Activated naive CD4-positive, alpha-beta T cell (primary cell): Measurements from ENCODE around the gene DAND5.

ENCODE experiments used
- DNase-seq, 4 experiments: peaks; one replicate each; lab custom pipeline; 2025; lab: John Stamatoyannopoulos, UW

Gene DAND5

DNA sequence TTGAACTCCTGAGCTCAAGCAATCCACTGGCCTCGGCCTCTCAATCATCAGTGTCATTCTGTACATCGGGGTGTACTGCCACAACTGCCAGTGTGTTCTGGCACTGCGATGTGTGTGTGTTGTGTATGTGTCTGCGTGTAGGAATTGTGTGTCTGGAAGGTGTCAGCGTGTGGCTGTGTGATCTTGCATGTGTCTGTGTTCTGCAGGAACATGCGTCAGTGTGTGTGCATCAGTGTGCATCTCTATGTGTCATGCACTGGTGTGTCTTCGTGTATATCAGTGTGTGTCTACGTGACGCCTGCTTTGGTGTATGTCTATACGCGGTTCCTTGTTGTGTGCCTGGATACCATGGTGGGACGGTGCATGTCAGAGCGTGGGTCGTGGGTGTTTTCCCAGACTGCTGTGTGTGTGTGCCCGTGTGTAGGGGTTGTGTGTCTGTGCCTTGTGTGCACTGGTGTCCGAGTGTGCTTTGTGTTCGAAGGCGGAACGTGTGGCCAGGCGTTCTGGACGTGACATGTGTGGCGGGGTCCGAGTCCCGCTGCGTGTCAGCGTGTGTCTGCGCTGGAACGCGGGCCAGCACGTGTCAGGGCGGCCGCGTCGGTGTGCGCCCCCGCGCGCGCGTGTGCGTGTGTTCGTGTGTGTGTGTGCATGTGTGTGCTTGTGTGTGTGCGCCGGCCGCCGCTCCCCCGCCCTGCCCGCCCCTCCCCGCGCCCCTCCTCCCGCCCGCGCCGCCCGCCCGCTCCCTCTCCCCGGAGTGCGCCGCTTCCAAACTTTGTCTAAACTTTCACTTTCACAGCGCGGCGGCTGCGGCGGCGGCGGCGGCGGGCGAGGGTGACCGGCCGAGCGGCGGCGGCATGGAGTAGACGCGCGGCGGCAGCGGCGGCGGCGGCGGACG is 25.6 kb downstream of the DAND5 start, which contains the start of gene NFIX:
TSS of gene NFIX (plus strand) at position 775 of the 895 bp plus-strand sequence. CDS start 363 bp downstream, outside the sequence.
- DNase-seq: peak in 2 of 4 experiments; percentile 20 to 53

DNA sequence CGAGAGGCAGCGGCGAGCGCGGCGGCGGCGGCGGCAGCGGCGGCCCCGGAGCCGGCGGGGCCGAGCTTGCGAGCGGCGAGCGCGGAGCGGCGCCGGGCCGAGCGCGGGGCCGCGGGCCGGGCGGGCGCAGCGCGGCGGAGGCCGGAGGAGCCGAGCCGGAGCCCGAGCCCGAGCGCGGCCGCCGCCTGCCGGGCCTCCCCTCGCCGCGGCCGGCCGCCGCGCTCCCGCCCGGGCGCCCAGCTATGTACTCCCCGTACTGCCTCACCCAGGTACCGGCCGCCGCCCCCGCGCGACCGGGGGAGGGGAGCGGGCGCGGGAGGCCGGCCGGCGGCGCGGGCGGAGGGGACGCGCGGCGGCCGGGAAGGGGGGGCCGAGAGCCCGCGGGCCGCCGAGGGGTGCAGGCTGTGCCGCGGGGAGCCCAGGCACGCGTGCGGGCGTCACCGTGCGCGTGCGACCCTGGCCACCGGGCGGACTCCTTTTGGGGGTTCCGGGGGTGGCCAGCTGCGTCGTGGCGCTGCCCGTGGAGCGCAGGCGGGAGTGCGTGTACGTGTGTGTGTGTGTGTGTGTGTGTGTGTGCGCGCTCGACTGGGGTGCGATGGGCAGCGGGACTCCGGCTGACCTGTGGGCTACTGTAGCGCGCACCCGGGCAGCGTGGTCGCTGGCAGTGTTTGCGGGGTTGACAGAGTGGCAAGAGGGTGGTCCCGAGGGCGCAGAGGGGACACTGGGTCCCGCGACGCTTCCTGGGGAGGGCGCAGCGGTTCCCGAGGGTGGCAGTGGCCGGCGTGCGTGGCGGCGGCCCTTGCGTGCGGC is 26.4 kb downstream of the DAND5 start:
- DNase-seq: no peak

GRCh38 chr19:12996406-12997094 is 27.2 kb downstream of the DAND5 start:
- DNase-seq: no peak

DNA sequence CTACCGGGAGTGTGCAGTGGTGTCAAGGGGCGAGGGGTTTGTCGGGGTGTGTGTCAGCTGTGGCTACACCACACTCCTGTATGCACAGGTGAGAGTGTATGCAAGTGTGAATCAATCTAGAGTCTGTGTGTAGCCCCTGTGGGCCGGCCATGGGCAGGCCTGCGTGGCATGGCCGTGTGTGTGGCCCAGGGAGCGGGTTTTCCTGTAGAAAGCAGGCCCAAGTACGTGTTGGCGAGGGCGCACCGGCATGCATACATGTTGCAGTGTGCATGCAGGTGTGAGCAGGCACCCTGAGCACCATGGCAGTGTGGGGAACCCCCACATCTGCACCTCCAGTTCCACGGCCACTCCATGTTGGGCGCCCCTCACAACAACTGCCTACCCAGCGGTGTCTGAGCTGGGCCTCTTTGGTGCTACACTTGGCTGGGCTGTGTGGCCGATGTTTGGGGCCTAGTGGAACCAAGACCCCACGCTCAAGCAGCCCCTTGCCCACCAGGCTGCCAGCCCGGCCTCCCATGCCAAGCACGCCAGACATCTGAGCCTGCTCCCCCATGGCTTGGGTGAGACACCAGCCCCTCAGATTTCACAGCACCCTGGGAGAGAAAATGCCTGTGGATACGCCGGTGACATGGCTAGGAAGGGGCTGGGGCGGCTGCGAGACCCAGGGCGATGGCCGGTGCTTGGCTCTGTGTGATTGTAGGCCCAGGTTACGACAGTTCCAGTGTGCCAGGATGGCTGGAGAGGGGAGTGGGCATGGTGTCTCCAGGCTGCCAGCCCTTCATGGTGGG is 28.0 kb downstream of the DAND5 start:
- DNase-seq: no peak

DNA sequence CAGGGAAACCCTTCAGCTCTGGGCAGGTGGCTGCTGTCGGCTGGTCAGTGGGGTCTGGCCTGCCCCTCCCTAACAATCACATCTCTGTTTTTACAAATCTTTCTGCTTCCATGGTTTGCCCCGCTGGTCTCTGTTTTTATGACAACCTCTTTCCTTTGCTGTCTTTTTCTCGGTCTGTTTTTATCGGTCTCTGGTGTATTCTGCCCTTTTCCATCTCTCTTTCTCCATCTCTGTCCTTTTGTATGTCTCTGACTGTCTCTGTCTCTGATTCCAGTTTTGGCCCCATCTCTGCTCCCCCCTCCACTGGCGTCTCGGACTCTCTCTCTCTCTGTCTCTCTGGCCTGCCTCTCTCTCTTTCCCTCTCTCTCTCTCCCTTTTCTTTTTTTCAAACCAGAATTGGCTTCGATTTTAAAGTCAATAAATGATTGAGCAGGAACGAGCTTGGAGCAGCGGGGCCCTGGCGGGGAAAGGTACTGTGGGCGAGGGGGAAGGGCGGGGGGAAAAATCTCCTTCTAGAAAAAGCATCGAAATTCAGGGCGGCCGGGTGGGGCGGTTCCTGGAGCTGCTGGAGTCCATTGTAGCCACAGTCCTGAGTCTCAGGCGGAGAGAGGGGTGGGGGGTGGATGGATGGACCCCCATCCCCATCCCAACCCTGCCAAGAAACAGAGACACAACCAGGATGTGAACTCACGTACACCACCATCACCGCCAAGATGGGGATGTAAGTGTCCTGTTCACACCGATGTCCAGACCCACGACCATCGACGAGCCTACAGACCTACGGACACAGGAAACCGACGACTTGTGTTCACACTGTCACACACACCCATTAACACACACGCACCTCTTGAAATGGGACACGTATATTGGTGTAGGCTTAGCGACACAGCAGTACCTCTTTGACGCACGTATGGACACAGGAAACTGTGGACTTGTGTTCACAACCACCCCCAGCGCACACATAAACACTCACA is 28.9 kb downstream of the DAND5 start:
- DNase-seq: no peak

- DNase-seq: no peak
These were observed 31.8 kb downstream of the DAND5 start for GRCh38 chr19:13001166-13001501.

GRCh38 chr19:13001502-13002165 is 32.3 kb downstream of the DAND5 start:
- DNase-seq: no peak

DNA sequence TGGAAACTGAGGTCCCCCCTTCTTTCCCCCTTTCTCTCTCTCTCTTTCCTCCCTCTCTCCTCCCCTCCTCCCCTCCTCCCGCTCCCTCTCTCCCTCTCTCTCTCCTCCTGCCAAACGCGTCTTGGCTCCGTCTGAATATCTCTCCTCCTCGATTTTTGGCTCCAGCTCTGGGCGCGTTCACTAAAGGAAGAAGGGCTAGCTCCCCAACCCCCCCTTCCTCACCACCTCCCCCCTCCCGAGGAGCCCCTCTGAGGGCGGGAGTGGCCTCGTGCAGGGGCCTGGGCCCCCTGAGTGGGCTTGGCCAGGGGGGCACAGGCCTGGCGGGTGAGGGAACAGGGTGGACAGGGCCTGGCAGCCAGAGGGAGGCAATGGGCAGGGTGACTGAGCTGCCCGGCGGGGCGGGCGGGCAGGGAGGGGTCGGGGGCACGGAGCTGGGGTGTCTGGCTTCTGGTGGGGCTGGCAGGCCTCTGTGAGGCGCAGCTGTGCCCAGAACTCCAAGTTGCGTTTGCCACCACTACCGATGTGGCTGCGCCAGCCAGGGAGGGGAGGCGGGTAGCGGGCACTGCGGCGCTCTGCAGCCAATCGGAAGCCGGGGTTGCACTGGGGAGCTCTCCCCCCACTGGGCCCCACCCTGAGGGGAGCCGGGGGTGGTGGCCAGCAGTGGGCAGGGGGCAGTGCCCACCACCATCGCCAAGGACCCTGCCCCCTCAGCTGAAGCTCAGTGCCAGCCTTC is 33.0 kb downstream of the DAND5 start:
- DNase-seq: no peak

- no peak for DNase-seq
These were observed 33.7 kb downstream of the DAND5 start for GRCh38 chr19:13003081-13003480.

GRCh38 chr19:13004273-13004672 is 34.9 kb downstream of the DAND5 start:
- DNase-seq: no peak

GRCh38 chr19:13005253-13005652 is 35.9 kb downstream of the DAND5 start:
- no peak for DNase-seq

DNA sequence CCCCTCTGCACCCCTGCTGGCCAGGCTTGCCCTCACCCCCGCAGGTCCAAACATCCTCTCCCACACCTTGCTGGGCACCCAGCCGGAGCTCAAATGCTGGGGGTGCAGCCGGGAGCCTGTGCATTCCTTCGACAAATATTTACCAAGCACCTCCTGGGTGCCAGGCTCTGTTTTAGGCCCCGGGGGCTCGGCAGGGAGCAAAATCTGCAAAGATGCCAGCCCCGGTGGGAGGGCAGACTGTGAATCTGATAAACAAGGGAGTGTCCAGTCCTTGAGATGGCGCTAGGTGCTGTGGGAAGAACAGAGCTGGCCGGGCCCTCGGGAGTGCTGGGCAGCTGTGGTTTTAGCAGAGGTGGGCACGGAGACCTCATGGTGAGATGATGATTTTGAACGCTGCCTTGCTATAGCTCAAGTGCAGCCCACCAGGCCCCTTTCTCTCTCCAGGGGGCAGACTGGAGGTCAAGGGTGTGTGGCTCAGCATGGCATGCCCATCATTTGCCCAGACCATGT is 36.5 kb downstream of the DAND5 start:
- no peak for DNase-seq

- no peak for DNase-seq
These were observed 37.3 kb downstream of the DAND5 start for GRCh38 chr19:13006431-13007281.

DNA sequence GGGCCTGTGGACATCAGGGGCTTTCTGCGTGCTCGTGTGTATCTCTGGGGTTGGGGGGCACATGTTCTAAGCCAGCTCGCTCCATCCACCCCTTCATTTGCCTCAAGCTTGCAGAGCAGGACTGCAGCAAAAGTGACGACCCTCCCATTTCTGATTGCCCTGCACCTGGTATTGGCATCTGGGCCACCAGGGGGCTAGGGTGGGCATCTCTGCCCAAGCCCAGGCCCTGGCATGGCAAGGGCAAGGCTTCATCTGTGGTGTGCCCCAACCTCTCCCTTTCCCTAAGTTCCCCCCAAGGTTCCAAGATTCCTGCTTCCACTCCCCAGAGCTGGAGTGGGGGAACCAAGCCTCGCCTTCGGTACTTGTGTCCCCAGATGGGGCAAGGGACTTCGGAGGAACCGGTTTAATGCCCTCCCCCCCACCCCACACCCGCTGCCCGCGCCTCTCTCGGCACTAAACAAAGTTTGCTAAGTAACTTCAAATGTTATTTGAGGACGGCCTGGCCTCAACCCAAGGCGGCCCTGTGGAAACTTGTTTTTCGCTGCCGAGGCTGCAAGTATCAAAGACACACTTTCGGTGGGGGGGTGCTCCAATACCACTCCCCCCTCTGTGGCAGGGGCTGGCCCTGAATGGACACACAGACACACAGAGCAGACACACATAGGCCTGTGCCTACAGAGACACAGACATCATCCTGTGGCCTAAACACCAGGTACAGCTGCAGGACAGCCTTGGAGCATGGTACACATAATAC is 38.1 kb downstream of the DAND5 start:
- no peak for DNase-seq

DNA sequence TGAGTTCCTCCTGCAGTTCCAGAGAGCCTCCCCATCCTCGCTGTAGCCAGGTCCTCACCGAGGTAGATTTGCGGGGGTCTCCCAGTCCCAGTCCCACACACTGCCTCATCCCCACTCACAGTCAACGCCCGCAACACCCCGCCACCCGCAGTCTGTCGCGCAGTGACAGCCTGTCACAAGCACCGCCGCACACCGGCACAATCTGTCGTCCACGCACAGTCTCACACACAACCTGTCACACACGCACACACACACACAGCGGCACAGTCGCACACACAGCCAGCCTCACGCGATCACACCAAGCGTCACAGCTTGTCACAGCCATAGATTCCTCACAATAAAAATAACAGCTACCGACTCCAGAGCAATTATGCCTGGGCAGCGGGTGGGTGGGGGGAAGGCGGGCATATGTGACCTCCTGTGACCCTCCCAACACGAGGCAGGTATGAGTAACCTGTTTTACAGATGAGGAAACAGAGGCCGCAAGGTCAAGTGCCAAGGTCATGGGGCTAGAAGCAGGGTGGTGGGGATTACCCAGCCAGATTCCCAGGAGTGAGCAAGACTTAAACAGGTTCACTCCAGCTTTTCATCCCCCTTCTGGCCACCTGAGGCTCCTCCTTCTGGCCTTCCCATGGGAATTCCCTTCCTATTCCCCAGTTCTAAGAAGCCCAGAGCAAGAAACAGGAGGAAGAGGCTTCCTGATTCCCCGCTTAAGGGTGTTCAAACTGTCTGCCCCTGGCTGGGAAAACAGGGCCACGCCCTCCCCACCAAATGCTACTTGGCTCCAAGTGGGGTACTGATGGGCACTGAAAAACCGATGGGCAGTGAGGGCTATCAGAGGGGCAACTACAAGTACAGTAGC is 39.8 kb downstream of the DAND5 start:
- no peak for DNase-seq
